Stimulated activated CD8-positive, alpha-beta memory T cell treated with anti-CD3 and anti-CD28 coated beads, Interleukin-15, amount 100 ng/mL, for 48 hours (primary cell): ENCODE measurements around the gene UBXN7.
"Not testable (repeated sequence)": the region's sequence is repeated elsewhere in the genome, so short reads cannot be mapped to it uniquely, and the experiment has no call there.

Source experiments
- DNase-seq, 2 donors: peaks; one replicate each; pipeline ENCODE4 v3.0.0-alpha.2; 2020; ENCODE audit warnings: low read depth in 2 of 2

Gene UBXN7

GRCh38 chr3:196355668-196356067 lies 76.6 kb downstream of the UBXN7 start:
- DNase-seq, result no peak

GRCh38 chr3:196354132-196354531 lies 78.1 kb downstream of the UBXN7 start:
- no peak for DNase-seq

- DNase-seq, result no peak
Measured at GRCh38 chr3:196351541-196351940, 80.7 kb downstream of the UBXN7 start.

GRCh38 chr3:196350067-196350466 lies 82.2 kb downstream of the UBXN7 start:
- no peak for DNase-seq

GRCh38 chr3:196348698-196349097 lies 83.5 kb downstream of the UBXN7 start:
- no peak for DNase-seq

GRCh38 chr3:196344663-196345062 lies 87.6 kb downstream of the UBXN7 start:
- no peak for DNase-seq

- DNase-seq, result not testable (repeated sequence)
Measured at GRCh38 chr3:196343917-196344316, 88.3 kb downstream of the UBXN7 start.

- DNase-seq, result no peak
Measured at GRCh38 chr3:196341137-196341536, 91.1 kb downstream of the UBXN7 start.

- DNase-seq, result no peak
Measured at GRCh38 chr3:196340466-196340865, 91.8 kb downstream of the UBXN7 start.

GRCh38 chr3:196339493-196340254 lies 92.6 kb downstream of the UBXN7 start:
- no peak for DNase-seq

GRCh38 chr3:196339044-196339443 lies 93.2 kb downstream of the UBXN7 start:
- no peak for DNase-seq

GRCh38 chr3:196336319-196337145 lies 95.7 kb downstream of the UBXN7 start:
- no peak for DNase-seq

GRCh38 chr3:196335503-196335948 lies 96.7 kb downstream of the UBXN7 start:
- DNase-seq, result no peak

- DNase-seq, result no peak
Measured at GRCh38 chr3:196334982-196335381, 97.2 kb downstream of the UBXN7 start.

GRCh38 chr3:196332168-196332567 lies 100.1 kb downstream of the UBXN7 start:
- no peak for DNase-seq

GRCh38 chr3:196327405-196327804 lies 104.8 kb downstream of the UBXN7 start:
- no peak for DNase-seq

- DNase-seq, result no peak
Measured at GRCh38 chr3:196326936-196327335, 105.3 kb downstream of the UBXN7 start.

- no peak for DNase-seq
Measured at GRCh38 chr3:196323691-196324090, 108.5 kb downstream of the UBXN7 start.

GRCh38 chr3:196323016-196323415 lies 109.2 kb downstream of the UBXN7 start:
- no peak for DNase-seq

- no peak for DNase-seq
Measured at GRCh38 chr3:196321162-196321561, 111.1 kb downstream of the UBXN7 start.

- DNase-seq, result no peak
Measured at GRCh38 chr3:196320137-196320536, 112.1 kb downstream of the UBXN7 start.

GRCh38 chr3:196317687-196318467 lies 114.3 kb downstream of the UBXN7 start, which contains the start of gene DYNLT2B:
Gene DYNLT2B (minus strand): TSS chr3:196318240. CDS start chr3:196318152, 88 bp downstream.
- DNase-seq, result peak; percentile 84 to 86
